ENCODE data around the gene PGAM2.

DNA sequence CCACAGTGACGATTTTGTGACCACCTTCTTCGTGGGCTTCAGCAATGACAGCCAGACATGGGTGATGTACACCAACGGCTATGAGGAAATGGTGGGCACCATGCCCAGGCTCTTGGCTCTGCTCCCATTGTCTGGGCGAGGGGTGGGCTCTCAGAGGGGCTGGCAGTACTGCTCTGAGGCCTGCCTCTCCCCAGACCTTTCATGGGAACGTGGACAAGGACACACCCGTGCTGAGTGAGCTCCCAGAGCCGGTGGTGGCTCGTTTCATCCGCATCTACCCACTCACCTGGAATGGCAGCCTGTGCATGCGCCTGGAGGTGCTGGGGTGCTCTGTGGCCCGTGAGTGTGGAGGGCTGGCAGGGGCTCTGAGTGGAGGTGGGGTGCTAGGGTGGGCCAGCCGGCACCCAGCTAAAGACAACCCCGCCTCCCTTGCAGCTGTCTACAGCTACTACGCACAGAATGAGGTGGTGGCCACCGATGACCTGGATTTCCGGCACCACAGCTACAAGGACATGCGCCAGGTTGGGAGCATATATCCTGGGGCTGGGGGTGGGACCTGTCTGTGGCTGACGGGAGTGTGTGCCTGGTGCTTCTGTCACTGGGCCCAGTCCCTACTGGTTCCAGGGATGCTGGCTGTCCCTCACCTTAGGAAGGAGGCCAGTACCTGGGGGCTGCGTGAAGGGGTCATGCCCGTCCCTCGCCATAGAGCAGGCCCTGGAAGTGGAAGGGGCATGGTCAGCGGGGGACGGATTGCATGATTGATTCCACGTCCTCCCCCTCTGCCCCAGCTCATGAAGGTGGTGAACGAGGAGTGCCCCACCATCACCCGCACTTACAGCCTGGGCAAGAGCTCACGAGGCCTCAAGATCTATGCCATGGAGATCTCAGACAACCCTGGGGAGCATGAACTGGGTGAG, 45.6 kb upstream of the PGAM2 start:
- TF ChIP-seq, protein P1, sequence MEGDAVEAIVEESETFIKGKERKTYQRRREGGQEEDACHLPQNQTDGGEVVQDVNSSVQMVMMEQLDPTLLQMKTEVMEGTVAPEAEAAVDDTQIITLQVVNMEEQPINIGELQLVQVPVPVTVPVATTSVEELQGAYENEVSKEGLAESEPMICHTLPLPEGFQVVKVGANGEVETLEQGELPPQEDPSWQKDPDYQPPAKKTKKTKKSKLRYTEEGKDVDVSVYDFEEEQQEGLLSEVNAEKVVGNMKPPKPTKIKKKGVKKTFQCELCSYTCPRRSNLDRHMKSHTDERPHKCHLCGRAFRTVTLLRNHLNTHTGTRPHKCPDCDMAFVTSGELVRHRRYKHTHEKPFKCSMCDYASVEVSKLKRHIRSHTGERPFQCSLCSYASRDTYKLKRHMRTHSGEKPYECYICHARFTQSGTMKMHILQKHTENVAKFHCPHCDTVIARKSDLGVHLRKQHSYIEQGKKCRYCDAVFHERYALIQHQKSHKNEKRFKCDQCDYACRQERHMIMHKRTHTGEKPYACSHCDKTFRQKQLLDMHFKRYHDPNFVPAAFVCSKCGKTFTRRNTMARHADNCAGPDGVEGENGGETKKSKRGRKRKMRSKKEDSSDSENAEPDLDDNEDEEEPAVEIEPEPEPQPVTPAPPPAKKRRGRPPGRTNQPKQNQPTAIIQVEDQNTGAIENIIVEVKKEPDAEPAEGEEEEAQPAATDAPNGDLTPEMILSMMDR (IDR thresholded peaks at IDR 0.05; ENCODE audit: poor library complexity), result no peak
- TF ChIP-seq EZH2 (IDR thresholded peaks at IDR 0.05; ENCODE audit: borderline replicate concordance), result no peak

Data from hepatocyte (in vitro differentiated cells).